GM12891 (cell line): ENCODE measurements around the gene IL1RAPL1.
"Not testable (repeated sequence)": the region's sequence is repeated elsewhere in the genome, so short reads cannot be mapped to it uniquely, and the experiment has no call there.

ENCODE experiments used
- DNase-seq: peaks from one replicate; pipeline ENCODE4 v3.0.0; 2011; ENCODE audit warnings: low spot score; ENCODE audit not compliant: insufficient read length
- FAIRE-seq: peaks from 2 replicates; lab custom pipeline; 2011; peaks lifted over from hg19 to GRCh38; lab: Jason Lieb, UNC
- PAX5 ChIP-seq: IDR thresholded peaks from 2 replicates; pipeline ENCODE4 v1.6.1; 2011; ENCODE audit warnings: low read length, moderate library complexity, mild to moderate bottlenecking; ENCODE audit not compliant: insufficient read depth, severe bottlenecking
- POLR2A ChIP-seq: IDR thresholded peaks from 2 replicates; pipeline ENCODE4 v1.6.1; 2011; ENCODE audit warnings: low read depth, low read length, control low read depth
- POLR2AphosphoS5 ChIP-seq: IDR thresholded peaks from 2 replicates; pipeline ENCODE4 v1.6.1; 2011; ENCODE audit warnings: low read depth, low read length, control low read depth
- POU2F2 ChIP-seq: IDR thresholded peaks from 2 replicates; pipeline ENCODE4 v1.6.1; 2011; ENCODE audit warnings: low read depth, mild to moderate bottlenecking, control low read depth, low read length, moderate library complexity
- SPI1 ChIP-seq: IDR thresholded peaks from 2 replicates; pipeline ENCODE4 v1.6.1; 2011; ENCODE audit warnings: low read depth, low read length, control low read depth
- TAF1 ChIP-seq: IDR thresholded peaks from 2 replicates; pipeline ENCODE4 v1.6.1; 2011; ENCODE audit warnings: low read depth, low read length, control low read depth

The IL1RAPL1 gene

DNA sequence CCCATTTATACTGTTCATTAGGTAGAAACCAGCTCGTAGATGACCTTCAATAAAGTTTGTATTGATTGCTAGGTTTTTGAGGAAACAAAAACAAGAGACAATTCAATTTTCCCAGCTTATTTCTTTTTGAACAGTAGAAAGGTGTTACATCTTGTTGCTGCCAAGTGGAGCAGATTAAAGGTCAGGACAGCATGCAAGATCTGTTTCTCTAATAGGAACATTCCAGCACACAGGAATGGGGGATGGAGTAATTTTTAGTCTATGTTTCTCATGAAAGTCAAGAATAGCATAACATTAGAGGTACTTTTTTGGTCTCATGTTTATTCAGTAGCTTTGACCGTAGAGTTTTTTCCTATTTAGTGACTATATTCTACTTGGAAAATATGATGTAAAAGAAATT is 132.4 kb downstream of the IL1RAPL1 start:
- FAIRE-seq = no peak
- TF ChIP-seq POLR2A (no peak), SPI1 (no peak), TAF1 (no peak), PAX5 (no peak), POLR2AphosphoS5 (no peak), POU2F2 (no peak)
- no peak for DNase-seq

DNA sequence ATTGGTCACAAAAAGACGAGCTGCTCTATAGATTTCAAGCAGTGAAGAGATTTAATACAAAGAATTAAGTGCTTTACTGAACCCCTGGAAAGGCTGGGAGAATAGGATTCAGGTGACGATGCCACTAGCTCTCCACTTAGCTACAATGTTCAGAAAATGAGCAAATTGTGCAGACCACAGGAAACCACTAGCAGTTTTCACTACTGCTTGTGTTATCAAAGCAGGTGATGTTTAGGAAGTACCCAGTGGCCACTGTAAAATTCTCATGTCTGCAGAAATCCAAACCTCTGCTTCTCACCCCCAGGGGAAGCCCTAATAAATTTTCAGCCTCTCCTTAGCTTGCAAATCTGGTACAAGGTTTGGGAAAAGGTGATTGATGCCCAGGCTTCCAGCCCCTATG is 165.1 kb downstream of the IL1RAPL1 start:
- DNase-seq = no peak
- FAIRE-seq = no peak
- no peak for TF ChIP-seq POLR2A
- TF ChIP-seq TAF1 = no peak
- TF ChIP-seq POU2F2 = no peak
- no peak for TF ChIP-seq POLR2AphosphoS5
- no peak for TF ChIP-seq PAX5
- TF ChIP-seq SPI1 = no peak

DNA sequence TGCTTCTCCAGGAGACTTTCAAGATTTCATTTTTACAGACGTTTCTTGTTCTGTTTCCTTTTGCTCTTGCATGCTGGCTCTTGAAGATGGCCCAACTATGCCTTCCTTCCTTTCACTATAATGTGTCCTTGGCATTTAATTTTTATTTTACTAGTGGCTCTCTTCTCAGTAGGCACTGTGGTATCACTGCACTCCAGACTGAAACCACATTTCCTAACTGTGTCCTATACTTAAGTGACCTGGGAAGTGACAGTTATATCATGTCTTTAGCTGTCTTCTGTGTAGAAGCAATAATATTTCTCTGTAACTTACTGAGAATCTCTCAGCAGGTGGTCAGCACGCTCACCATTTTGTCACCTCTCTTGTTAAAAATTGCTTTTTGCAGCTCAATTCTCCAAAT is 168.9 kb downstream of the IL1RAPL1 start:
- no peak for DNase-seq
- TF ChIP-seq PAX5 (no peak), POU2F2 (no peak), POLR2A (no peak), POLR2AphosphoS5 (no peak), SPI1 (no peak), TAF1 (no peak)
- FAIRE-seq = no peak

DNA sequence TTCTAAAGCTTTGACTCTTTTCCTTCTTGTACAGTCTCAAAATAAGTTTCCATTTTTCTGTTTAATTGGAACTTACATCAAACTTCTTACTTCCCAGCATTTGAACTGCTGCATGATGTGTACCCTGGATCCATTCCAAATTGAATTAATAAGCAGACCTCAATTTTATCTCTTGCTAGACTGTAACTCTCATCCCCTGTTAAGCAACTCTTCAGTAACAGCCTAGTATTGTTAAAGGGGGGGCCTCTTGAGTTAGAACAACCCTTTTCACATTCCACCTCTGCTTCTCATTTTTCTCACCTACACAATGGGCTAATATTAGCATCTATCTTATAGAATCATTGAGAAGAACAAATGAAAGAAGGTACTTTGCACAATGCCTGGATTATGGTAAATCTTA is 169.4 kb downstream of the IL1RAPL1 start:
- no peak for TF ChIP-seq POU2F2
- TF ChIP-seq POLR2A = no peak
- no peak for TF ChIP-seq TAF1
- TF ChIP-seq PAX5 = no peak
- TF ChIP-seq POLR2AphosphoS5 = no peak
- no peak for TF ChIP-seq SPI1
- DNase-seq (no peak), FAIRE-seq (no peak)

DNA sequence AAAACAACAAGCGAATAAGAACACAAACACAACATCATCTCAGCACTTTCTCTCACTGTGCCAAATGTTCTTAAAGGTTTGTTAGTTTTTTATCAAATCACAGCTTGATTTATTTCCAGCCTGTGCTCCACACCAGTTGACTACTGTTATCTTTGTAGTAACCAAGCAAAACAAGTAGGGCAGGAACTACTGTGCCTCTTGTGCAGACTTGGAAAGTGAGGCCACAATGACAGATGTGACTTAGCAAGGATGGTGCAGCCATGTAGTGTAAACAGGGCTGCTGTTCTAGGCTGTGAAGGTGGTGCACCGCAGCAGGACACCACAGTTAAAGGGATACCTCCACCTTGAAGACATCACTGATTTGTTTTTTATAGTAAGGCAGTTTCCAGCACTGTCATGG is 170.0 kb downstream of the IL1RAPL1 start:
- TF ChIP-seq SPI1 (no peak), POU2F2 (no peak), PAX5 (no peak), POLR2AphosphoS5 (no peak), POLR2A (no peak), TAF1 (no peak)
- FAIRE-seq (no peak), DNase-seq (no peak)

DNA sequence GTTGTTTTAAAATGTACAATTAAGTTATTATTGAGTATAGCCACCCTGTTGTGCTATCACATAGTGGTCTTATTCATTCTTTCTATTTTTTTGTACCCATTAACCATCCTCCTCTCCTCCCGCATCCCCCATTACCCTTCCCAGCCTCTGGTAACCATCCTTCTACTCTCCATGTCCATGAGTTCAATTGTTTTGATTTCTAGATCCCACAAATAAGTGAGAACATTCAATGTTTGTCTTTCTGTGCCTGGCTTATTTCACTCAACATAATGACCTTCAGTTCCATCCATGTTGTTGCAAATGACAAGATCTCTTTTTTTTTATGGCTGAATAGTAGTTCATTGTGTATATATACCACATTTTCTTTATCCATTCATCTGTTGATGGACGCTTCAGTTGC is 179.3 kb downstream of the IL1RAPL1 start:
- not testable (repeated sequence) for FAIRE-seq, DNase-seq

DNA sequence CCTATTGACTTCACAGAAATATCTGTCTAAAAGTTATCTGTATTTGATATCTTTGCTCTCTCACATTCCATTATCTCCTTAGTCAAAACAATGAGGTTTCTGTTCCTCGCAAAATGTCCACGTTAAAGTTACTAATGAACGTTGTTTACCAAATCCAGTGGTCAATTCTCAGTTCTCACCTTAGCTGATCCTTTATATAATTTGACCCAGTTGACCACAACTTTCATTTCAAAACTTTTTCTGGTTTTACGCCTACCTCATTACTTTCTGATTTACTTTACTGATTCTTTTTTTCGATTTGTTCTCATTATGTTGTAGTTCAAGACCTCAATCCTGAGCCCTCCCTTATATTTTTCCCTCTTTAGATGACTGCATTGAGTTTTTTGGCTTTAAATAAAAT is 186.6 kb downstream of the IL1RAPL1 start:
- no peak for FAIRE-seq
- TF ChIP-seq PAX5 (no peak), POU2F2 (no peak), POLR2AphosphoS5 (no peak), SPI1 (no peak), POLR2A (no peak), TAF1 (no peak)
- no peak for DNase-seq

DNA sequence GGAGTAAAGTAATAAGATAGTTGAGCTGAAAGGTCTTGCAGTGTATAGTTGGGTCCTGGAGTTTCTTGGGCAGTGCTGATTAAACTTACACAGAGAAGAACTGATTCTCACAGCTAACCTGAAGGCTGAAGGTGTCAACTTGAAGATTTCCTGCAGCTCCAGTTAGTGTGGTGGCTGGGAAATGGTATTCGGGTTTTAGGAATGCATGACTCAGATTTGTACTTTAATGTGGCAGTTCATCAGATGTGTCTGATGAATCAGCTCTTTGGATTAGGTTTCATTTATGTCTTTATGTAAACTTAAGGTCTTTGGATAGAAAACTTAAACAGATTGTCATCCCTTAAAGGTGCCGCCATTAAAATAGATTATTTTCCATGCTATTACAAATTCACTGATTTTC is 200.0 kb downstream of the IL1RAPL1 start:
- FAIRE-seq (no peak), DNase-seq (no peak)
- TF ChIP-seq SPI1 (no peak), POU2F2 (no peak), PAX5 (no peak), POLR2AphosphoS5 (no peak), TAF1 (no peak), POLR2A (no peak)

DNA sequence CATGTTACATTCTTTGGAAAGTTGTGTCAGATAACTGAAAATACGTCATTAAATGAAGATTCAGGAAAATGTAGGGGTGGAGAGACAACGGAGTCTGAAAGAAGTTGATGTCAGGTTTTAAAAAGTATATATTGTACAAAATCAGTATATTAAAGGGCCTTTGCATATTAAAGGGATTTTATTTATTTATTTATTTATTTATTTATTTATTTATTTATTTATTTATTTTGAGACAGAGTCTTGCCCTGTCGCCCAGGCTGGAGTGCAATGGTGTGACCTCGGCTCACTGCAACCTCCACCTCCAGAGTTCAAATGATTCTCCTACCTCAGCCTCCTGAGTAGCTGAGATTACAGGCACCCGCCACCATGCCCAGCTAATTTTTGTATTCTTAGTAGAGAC is 213.4 kb downstream of the IL1RAPL1 start:
- FAIRE-seq = not testable (repeated sequence)

DNA sequence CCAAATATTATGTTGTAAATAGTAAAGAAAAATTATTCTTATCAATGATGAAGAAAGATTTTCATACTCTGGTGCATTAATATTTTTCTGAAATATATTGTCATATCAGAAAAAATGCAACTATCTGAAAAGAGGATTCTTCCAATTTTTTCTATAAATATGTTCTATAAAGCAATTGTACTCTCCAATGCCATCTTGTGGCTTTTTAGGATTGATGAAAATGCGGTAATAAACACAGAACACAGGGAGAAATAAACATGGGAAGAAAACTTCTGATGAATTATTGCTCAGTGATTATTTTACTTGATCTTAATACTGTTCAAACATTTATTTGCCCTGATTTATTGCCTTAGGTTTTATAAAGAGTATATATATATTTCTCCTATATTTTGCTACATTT is 215.4 kb downstream of the IL1RAPL1 start:
- FAIRE-seq = no peak
- DNase-seq = no peak
- TF ChIP-seq POU2F2 (no peak), PAX5 (no peak), TAF1 (no peak)

More for the DNA sequence above, 213.4 kb downstream of the IL1RAPL1 start:
- not testable (repeated sequence) for DNase-seq

DNA sequence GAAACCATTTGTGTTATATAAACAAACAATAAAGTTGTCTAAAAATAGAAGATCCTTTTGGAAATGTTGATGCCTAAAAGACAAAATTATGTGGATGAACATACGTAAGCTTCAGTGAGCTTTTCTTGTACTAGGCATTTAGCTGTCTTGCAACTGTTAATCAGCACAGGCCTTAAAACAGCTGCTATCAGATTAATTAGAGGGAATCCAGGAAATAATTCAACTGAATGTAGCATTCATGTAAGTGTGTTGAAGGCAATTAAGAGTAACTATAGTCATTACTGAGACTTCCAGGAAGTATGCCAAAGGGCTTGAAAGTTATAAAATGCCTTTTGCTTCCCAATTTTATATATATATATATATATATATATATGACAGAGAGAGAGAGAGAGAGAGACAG is 248.7 kb downstream of the IL1RAPL1 start:
- no peak for DNase-seq
- FAIRE-seq = no peak
- TF ChIP-seq POLR2AphosphoS5 (no peak), POLR2A (no peak), PAX5 (no peak), POU2F2 (no peak), TAF1 (no peak), SPI1 (no peak)
